Sciatic nerve (tissue), 2 donors: ENCODE data around the gene TFIP11. TPM values are rescaled to one million over a fixed set of nuclear protein-coding genes. Genes with fewer than 3 reads are reported as not detected.
A peak's percentile ranks its signal among the peaks of the same experiment; 100 is the strongest.

ENCODE experiments used
- ATAC-seq: fragments of 200-7000 bp; cut with Tn5 transposase; one replicate; pipeline ENCODE4 v1.9.1; 2020; ENCODE audit warnings: mild to moderate bottlenecking, moderate library complexity
- DNase-seq: peaks from one replicate; pipeline ENCODE4 v3.0.0-alpha.2; 2020; ENCODE audit warnings: low spot score
- intact Hi-C: fragments of 100-400 bp; cut with DNase I; formaldehyde crosslinking; loops from one replicate; pipeline ENCODE4 v1.14.2; 2022
- total RNA-seq: library from RNA; stranded (reverse); fragmentation: NEBNext Ultra II Directional; extraction: Animal tissue kit (Norgen Biotek cat#: 25700); gene quantifications from one replicate; pipeline ENCODE4 v1.2.1, GENCODE V29; 2021
- donor health status: DM: no; HTN: no; CAD: no.
- donor health status: DM: no; HTN: no; CAD: no.

Gene TFIP11
- total RNA-seq, result 28.0 TPM

- ATAC-seq (peak; percentile 100), DNase-seq (peak; percentile 96)
- intact Hi-C loops, result no loop called here
These were observed at the start of gene TFIP11 for GRCh38 chr22:26512149-26512793. Gene TFIP11, minus strand, starts transcription at chr22:26512473. Its CDS starts 2,201 bp downstream, at chr22:26510272.

- peak; percentile 73 for DNase-seq
- intact Hi-C loops, result no loop called here
- ATAC-seq, result peak; percentile 74
These were observed 49.6 kb upstream of the TFIP11 start for GRCh38 chr22:26561756-26562417.

GRCh38 chr22:26559961-26560575 is 47.8 kb upstream of the TFIP11 start:
- ATAC-seq (no peak), DNase-seq (no peak)
- intact Hi-C loops, result loop anchor here (5.0 kb wide), 1 partner anchor 398 kb away; no protein-coding TSS in a partner anchor

- ATAC-seq, result no peak
These were observed 46.1 kb upstream of the TFIP11 start for GRCh38 chr22:26558248-26558895.

GRCh38 chr22:26556904-26557303 is 44.6 kb upstream of the TFIP11 start:
- DNase-seq (no peak), ATAC-seq (no peak)
- intact Hi-C loops, result loop anchor here (5.0 kb wide), 1 partner anchor 395 kb away; no protein-coding TSS in a partner anchor

More at GRCh38 chr22:26558248-26558895, 46.1 kb upstream of the TFIP11 start:
- no peak for DNase-seq
- intact Hi-C loops, result loop anchor here (5.0 kb wide), 1 partner anchor 396 kb away; no protein-coding TSS in a partner anchor

GRCh38 chr22:26555478-26555877 is 43.2 kb upstream of the TFIP11 start:
- DNase-seq (no peak), ATAC-seq (no peak)
- intact Hi-C loops, result loop anchor here (5.0 kb wide), 1 partner anchor 393 kb away; no protein-coding TSS in a partner anchor

- ATAC-seq (no peak), DNase-seq (no peak)
- intact Hi-C loops, result loop anchor here (5.0 kb wide), 1 partner anchor 393 kb away; no protein-coding TSS in a partner anchor
These were observed 42.7 kb upstream of the TFIP11 start for GRCh38 chr22:26554956-26555355.

GRCh38 chr22:26553056-26553752 is 40.9 kb upstream of the TFIP11 start:
- intact Hi-C loops, result no loop called here
- no peak for DNase-seq
- ATAC-seq, result no peak

GRCh38 chr22:26552466-26552865 is 40.2 kb upstream of the TFIP11 start:
- ATAC-seq (no peak), DNase-seq (no peak)
- intact Hi-C loops, result no loop called here

- no peak for DNase-seq
- intact Hi-C loops, result no loop called here
- ATAC-seq, result no peak
These were observed 39.3 kb upstream of the TFIP11 start for GRCh38 chr22:26551568-26551967.

- DNase-seq (no peak), ATAC-seq (peak; percentile 72)
- intact Hi-C loops, result no loop called here
These were observed 38.3 kb upstream of the TFIP11 start for GRCh38 chr22:26550498-26551033.

GRCh38 chr22:26549902-26550497 is 37.7 kb upstream of the TFIP11 start:
- intact Hi-C loops, result no loop called here
- ATAC-seq, result no peak
- no peak for DNase-seq

GRCh38 chr22:26548984-26549383 is 36.7 kb upstream of the TFIP11 start:
- ATAC-seq (no peak), DNase-seq (no peak)
- intact Hi-C loops, result no loop called here

GRCh38 chr22:26548303-26548702 is 36.0 kb upstream of the TFIP11 start:
- no peak for DNase-seq
- intact Hi-C loops, result no loop called here
- ATAC-seq, result no peak

- ATAC-seq (no peak), DNase-seq (no peak)
- intact Hi-C loops, result no loop called here
These were observed 35.6 kb upstream of the TFIP11 start for GRCh38 chr22:26547837-26548236.

GRCh38 chr22:26547426-26547825 is 35.2 kb upstream of the TFIP11 start:
- no peak for DNase-seq
- intact Hi-C loops, result no loop called here
- no peak for ATAC-seq

- no peak for DNase-seq
- no peak for ATAC-seq
- intact Hi-C loops, result no loop called here
These were observed 34.0 kb upstream of the TFIP11 start for GRCh38 chr22:26546282-26546681.

- intact Hi-C loops, result no loop called here
- DNase-seq (no peak), ATAC-seq (no peak)
These were observed 33.6 kb upstream of the TFIP11 start for GRCh38 chr22:26545827-26546226.
